Stomach (tissue), 9 donors: ENCODE measurements around the gene PRMT1. TPM values are rescaled to one million over a fixed set of nuclear protein-coding genes. Genes with fewer than 3 reads are reported as not detected.

Source experiments
- DNase-seq, 2 donors: peaks; one replicate each; pipeline versions ENCODE4 v3.0.0 to v3.0.0-alpha.2; 2013 to 2019
- H3K27ac ChIP-seq, 5 donors: fragments of 200-600 bp in 4 of 5; sonication (generic) in 4 of 5; one replicate each; pipeline ENCODE4 v1.5.1; 2013 to 2019; ENCODE audit warnings: mild to moderate bottlenecking in 1 of 5, moderate library complexity in 1 of 5
- H3K27me3 ChIP-seq, 3 donors: fragments of 200-600 bp; sonication (generic); one replicate each; pipeline ENCODE4 v1.5.1; 2017 to 2019; ENCODE audit warnings: mixed run types in 1 of 3
- H3K36me3 ChIP-seq, 4 donors: fragments of 200-600 bp; sonication (generic); 1 replicate in 3 of 4; 2 replicates in 1 of 4; pipeline ENCODE4 v1.5.1; 2016 to 2019
- H3K4me1 ChIP-seq, 4 donors: fragments of 200-600 bp; sonication (generic); one replicate each; pipeline ENCODE4 v1.5.1; 2016 to 2019
- H3K4me3 ChIP-seq, 4 donors: fragments of 200-600 bp; sonication (generic) in 3 of 4; one replicate each; pipeline ENCODE4 v1.5.1; 2016 to 2019; ENCODE audit warnings: mild to moderate bottlenecking in 1 of 4
- H3K9me3 ChIP-seq, 4 donors: fragments of 200-600 bp; sonication (generic); one replicate each; pipeline ENCODE4 v1.5.1; 2016 to 2019
- CTCF ChIP-seq, 7 experiments: fragments of 450-650 bp in 4 of 7; fragments of 200-600 bp in 3 of 7; sonication (generic) in 3 of 7; IDR thresholded peaks; one replicate each; pipeline ENCODE4 v1.5.1; 2016 to 2019; ENCODE audit warnings: antibody characterized with exemption in 7 of 7, control low read depth in 2 of 7, mild to moderate bottlenecking in 1 of 7
- EP300 ChIP-seq: sonication (generic); formaldehyde crosslinking; IDR thresholded peaks from one replicate; pipeline ENCODE4 v1.6.1; 2017; ENCODE audit warnings: antibody characterized with exemption
- POLR2A ChIP-seq, 4 donors: fragments of 450-650 bp; IDR thresholded peaks; one replicate each; pipeline ENCODE4 v1.6.1; 2016; ENCODE audit warnings: antibody characterized with exemption in 4 of 4, control low read depth in 2 of 4, mild to moderate bottlenecking in 1 of 4, moderate library complexity in 1 of 4
- POLR2AphosphoS5 ChIP-seq, 3 donors: sonication (generic); formaldehyde crosslinking; IDR thresholded peaks; one replicate each; pipeline ENCODE4 v1.6.1; 2016; ENCODE audit warnings: antibody characterized with exemption in 3 of 3
- WGBS, 5 donors: extraction: QIAGEN DNeasy Blood & Tissue Kit in 3 of 5; methylation state at CpG; one replicate each; pipeline versions ENCODE4 v1.1.5 to v1.1.7; 2013 to 2018; 5-methylcytosine and 5-hydroxymethylcytosine counted together
- intact Hi-C: fragments of 100-400 bp; cut with DNase I; formaldehyde crosslinking; loops from one replicate; pipeline ENCODE4 v1.15.1; 2023; ENCODE audit warnings: low total_unique reads
- polyA plus RNA-seq, 3 donors: library from polyadenylated mRNA; stranded (reverse); fragments of 200-250 nt; gene quantifications; one replicate each; pipeline ENCODE4 v1.2.3, GENCODE V29; 2013
- total RNA-seq, 5 donors: library from RNA; depleted of rRNA; stranded (reverse); fragments of >200 nt; gene quantifications; one replicate each; pipeline versions ENCODE4 v1.1.0 to v1.2.3, GENCODE V29; 2014 to 2016
- donor health status: healthy with polysubstance abuse.
- donor health status: Bipolar disorder and iron deficiency.
- donor health status: healthy.

Gene PRMT1
- total and polyA plus RNA-seq, 8 donors, result 53.3 to 131 (median 107) TPM

DNA sequence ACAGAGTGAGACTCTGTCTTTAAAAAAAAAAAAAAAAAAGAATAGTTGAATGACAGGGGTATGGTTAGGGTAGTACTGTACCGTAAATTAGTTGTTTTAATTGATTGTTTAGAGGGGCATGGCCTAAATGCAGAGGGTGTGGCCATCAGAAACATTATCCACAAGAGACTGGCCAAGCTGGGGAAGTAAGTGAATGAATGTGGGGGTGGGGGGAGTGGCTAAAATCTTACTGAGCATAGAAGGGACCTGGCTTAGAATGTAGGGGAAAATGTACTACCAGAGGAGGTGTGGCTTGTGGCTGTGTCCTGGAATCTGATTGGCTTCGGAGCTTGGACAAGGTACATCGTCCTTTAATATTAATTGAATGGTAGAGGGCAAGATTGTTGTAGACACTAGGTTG, 7.6 kb upstream of the PRMT1 start:
- peaks cover 12 to 28% (median 27%) of the 10 kb centered on the region in 4 donors for H3K4me1 ChIP-seq
- no peak overlapping the region for H3K27ac ChIP-seq
- 81 to 95% (median 91%) methylated on average over 3 of the region's 3 CpGs for WGBS, 5 donors
- no peak overlapping the region for H3K4me3 ChIP-seq
- intact Hi-C loops, result no loop called here
- H3K36me3 ChIP-seq, result peaks cover 0 to 26% (median 14%) of the 10 kb centered on the region in 4 donors
- no peaks in the 10 kb centered on the region for H3K27me3 ChIP-seq
- TF ChIP-seq POLR2AphosphoS5 (IDR thresholded peaks at IDR 0.05) (no peak), CTCF (IDR thresholded peaks at IDR 0.05) (no peak), EP300 (no peak), POLR2A (IDR thresholded peaks at IDR 0.05) (no peak)
- no peak for DNase-seq
- H3K9me3 ChIP-seq, result no peaks in the 10 kb centered on the region

DNA sequence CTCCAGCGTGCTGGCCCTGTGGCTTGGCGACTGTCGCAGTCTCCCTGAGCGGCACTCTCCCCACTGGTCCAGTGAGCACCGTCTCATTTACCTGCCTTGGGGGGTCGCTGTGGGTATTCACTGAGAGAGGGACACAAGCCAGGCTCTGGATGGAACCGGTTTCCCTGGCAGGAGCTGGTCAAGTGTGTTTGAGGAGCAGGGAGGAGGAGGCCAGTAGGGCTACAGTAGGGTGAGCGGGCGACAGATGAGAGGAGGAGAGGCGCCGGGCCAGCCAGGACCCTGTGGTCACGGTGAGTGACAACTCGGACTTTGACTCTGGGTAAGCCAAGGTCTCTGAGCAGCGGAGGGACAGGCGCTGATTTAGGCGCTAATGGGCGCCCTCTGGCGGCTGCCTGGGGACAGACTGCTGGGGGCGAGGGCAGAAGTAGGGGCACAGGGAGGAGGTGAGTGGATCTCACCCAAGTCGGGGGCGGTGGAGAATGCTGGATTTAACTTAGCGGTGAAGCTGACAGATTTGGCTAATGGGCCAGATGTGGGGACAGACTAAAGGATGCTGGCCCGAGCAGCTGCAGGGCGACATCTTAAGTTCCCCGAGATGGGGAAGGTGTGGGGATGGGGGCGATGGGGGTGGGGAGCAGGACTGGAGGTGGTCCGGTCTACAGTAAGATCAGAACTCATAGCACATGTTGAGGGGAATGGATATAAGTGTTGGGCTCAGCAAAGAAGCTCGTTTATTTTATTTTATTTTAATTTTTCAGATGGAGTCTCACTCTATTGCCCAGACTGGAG, 4.7 kb upstream of the PRMT1 start:
- intact Hi-C loops, result no loop called here

GRCh38 chr19:49676136-49676783, 811 bp upstream of the PRMT1 start:
- no peaks in the 10 kb centered on the region for H3K9me3 ChIP-seq
- 1 to 4% (median 1%) methylated on average over 26 to 27 of the region's 27 CpGs for WGBS, 5 donors
- no peaks in the 10 kb centered on the region for H3K27me3 ChIP-seq
- peak; percentile 84 to 96 for DNase-seq
- H3K4me3 ChIP-seq, result peak overlapping the region; percentile 35 to 84 (median 59)
- peaks cover 42 to 63% (median 58%) of the 10 kb centered on the region in 4 donors for H3K4me1 ChIP-seq
- H3K36me3 ChIP-seq, result peaks cover 4 to 14% (median 5%) of the 10 kb centered on the region in 4 donors
- H3K27ac ChIP-seq, result peak overlapping the region; percentile 69 to 95 (median 93)
- intact Hi-C loops, result no loop called here
- TF ChIP-seq POLR2A (IDR thresholded peaks at IDR 0.05), result no peak
- TF ChIP-seq CTCF (IDR thresholded peaks at IDR 0.05), result no peak
- TF ChIP-seq POLR2AphosphoS5 (IDR thresholded peaks at IDR 0.05), result peak in 2 of 3 donors; percentile 28 to 39
- no peak for TF ChIP-seq EP300

More for the DNA sequence above, 4.7 kb upstream of the PRMT1 start:
- Histone ChIP-seq H3K9me3 (no peaks in the 10 kb centered on the region), H3K36me3 (peaks cover 0 to 25% (median 14%) of the 10 kb centered on the region in 4 donors), H3K27me3 (no peaks in the 10 kb centered on the region), H3K4me3 (no peak overlapping the region), H3K4me1 (peaks cover 9 to 27% (median 21%) of the 10 kb centered on the region in 4 donors), H3K27ac (peak overlapping the region; percentile 21 to 77 (median 56))
- TF ChIP-seq POLR2AphosphoS5 (IDR thresholded peaks at IDR 0.05) (peak in 1 of 3 donors; percentile 46), POLR2A (IDR thresholded peaks at IDR 0.05) (no peak), CTCF (IDR thresholded peaks at IDR 0.05) (peak in 5 of 7 experiments; percentile 86 to 92 (median 90))
- peak; percentile 81 to 90 for DNase-seq
- WGBS, 5 donors, result 20 to 32% (median 24%) methylated on average over 22 to 28 of the region's 28 CpGs

DNA sequence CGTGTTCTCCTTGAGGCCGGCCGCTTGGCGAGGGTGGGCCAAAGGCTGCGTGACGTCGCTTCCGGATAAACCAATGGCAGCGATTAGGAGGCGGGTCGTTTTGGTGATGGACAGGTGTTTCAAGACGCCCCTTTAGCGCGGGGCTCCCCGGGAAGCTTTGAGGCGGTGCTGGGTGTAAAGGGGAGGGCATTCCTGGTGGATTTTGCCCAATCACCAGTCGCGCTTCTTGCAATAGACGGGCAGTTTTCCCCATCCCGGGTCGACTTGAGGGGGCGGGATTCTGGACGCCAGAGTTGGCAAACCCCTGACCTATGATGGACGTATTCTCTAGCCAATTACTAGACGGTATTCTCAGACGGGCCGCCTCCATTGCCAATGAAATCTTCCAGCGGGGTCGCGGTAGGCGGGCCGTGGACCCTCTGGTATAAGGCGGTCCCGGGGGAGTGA, 264 bp upstream of the PRMT1 start:
- 0 to 1% (median 1%) methylated on average over 9 to 34 of the region's 34 CpGs for WGBS, 5 donors
- Histone ChIP-seq H3K4me3 (peak overlapping the region; percentile 75 to 99 (median 90)), H3K9me3 (no peaks in the 10 kb centered on the region), H3K4me1 (peaks cover 42 to 65% (median 57%) of the 10 kb centered on the region in 4 donors), H3K27me3 (no peaks in the 10 kb centered on the region), H3K27ac (peak overlapping the region; percentile 84 to 95 (median 93)), H3K36me3 (peaks cover 8 to 20% (median 10%) of the 10 kb centered on the region in 4 donors)
- TF ChIP-seq POLR2A (IDR thresholded peaks at IDR 0.05) (peak in 1 of 4 donors; percentile 6), CTCF (IDR thresholded peaks at IDR 0.05) (no peak), POLR2AphosphoS5 (IDR thresholded peaks at IDR 0.05) (peak in 1 of 3 donors; percentile 66)
- peak; percentile 100 for DNase-seq
- intact Hi-C loops, result no loop called here
